T follicular helper cell (primary cell): Measurements from ENCODE around the gene HSH2D.
A peak's percentile ranks its signal among the peaks of the same experiment; 100 is the strongest.

Experiments
- DNase-seq: peaks from one replicate; pipeline ENCODE4 v3.0.0-alpha.2; 2020; ENCODE audit warnings: low read depth

HSH2D gene

GRCh38 chr19:16193466-16193865 is 50.0 kb downstream of the HSH2D start:
- DNase-seq = no peak

- DNase-seq = no peak
These were observed 53.7 kb downstream of the HSH2D start for GRCh38 chr19:16197188-16197621.

- peak; percentile 96 for DNase-seq
These were observed 54.3 kb downstream of the HSH2D start, which contains the start of gene AP1M1 for GRCh38 chr19:16197622-16198369. TSS of gene AP1M1 (plus strand) at chr19:16197911. CDS start at chr19:16198027, 116 bp downstream.

GRCh38 chr19:16198370-16198651 is 54.8 kb downstream of the HSH2D start:
- DNase-seq = no peak

- DNase-seq = no peak
These were observed 55.9 kb downstream of the HSH2D start for GRCh38 chr19:16199275-16199932.

GRCh38 chr19:16200038-16201010 is 56.8 kb downstream of the HSH2D start:
- DNase-seq = no peak

- no peak for DNase-seq
These were observed 57.5 kb downstream of the HSH2D start for GRCh38 chr19:16201011-16201391.

- no peak for DNase-seq
These were observed 59.1 kb downstream of the HSH2D start for GRCh38 chr19:16202320-16203255.

GRCh38 chr19:16203256-16204004 is 59.9 kb downstream of the HSH2D start:
- no peak for DNase-seq

GRCh38 chr19:16204005-16204294 is 60.5 kb downstream of the HSH2D start:
- no peak for DNase-seq

- no peak for DNase-seq
These were observed 61.9 kb downstream of the HSH2D start for GRCh38 chr19:16205205-16206045.

- no peak for DNase-seq
These were observed 62.6 kb downstream of the HSH2D start for GRCh38 chr19:16206046-16206605.

- DNase-seq = no peak
These were observed 63.2 kb downstream of the HSH2D start for GRCh38 chr19:16206637-16207036.

- no peak for DNase-seq
These were observed 63.6 kb downstream of the HSH2D start for GRCh38 chr19:16207063-16207462.

GRCh38 chr19:16207490-16208025 is 64.1 kb downstream of the HSH2D start:
- DNase-seq = no peak
